ENCODE results near the gene TP53TG3.
"Not testable (repeated sequence)": the region's sequence is repeated elsewhere in the genome, so short reads cannot be mapped to it uniquely, and the experiment has no call there.

- TF ChIP-seq EP300, CTCF, POLR2A (IDR thresholded peaks at IDR 0.05): not testable (repeated sequence)
Observed at GRCh38 chr16:32644715-32645114, 31.2 kb downstream of the TP53TG3 start.
